ENCODE data around the gene GFRA4. TPM values are rescaled to one million over a fixed set of nuclear protein-coding genes. Genes with fewer than 3 reads are reported as not detected.

The GFRA4 gene
- total and polyA plus RNA-seq, 9 donors: 0.22 TPM; not detected in 8

GRCh38 chr20:3655131-3655405 lies 8.1 kb downstream of the GFRA4 start:
- DNase-seq: no peak
- 68 to 93% (median 69%) methylated on average over 4 of the region's 4 CpGs for WGBS, 3 donors
- no peaks in the 10 kb centered on the region for H3K27me3 ChIP-seq
- no peak overlapping the region for H3K4me3 ChIP-seq
- H3K4me1 ChIP-seq (ENCODE audit: insufficient read depth): no peaks in the 10 kb centered on the region
- TF ChIP-seq, protein P1, sequence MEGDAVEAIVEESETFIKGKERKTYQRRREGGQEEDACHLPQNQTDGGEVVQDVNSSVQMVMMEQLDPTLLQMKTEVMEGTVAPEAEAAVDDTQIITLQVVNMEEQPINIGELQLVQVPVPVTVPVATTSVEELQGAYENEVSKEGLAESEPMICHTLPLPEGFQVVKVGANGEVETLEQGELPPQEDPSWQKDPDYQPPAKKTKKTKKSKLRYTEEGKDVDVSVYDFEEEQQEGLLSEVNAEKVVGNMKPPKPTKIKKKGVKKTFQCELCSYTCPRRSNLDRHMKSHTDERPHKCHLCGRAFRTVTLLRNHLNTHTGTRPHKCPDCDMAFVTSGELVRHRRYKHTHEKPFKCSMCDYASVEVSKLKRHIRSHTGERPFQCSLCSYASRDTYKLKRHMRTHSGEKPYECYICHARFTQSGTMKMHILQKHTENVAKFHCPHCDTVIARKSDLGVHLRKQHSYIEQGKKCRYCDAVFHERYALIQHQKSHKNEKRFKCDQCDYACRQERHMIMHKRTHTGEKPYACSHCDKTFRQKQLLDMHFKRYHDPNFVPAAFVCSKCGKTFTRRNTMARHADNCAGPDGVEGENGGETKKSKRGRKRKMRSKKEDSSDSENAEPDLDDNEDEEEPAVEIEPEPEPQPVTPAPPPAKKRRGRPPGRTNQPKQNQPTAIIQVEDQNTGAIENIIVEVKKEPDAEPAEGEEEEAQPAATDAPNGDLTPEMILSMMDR (IDR thresholded peaks at IDR 0.05): no peak
- no peak for TF ChIP-seq POLR2A (IDR thresholded peaks at IDR 0.05)
- no peak for TF ChIP-seq EP300 (IDR thresholded peaks at IDR 0.05)
- H3K9me3 ChIP-seq: no peaks in the 10 kb centered on the region
- no peak overlapping the region for H3K27ac ChIP-seq
- no peaks in the 10 kb centered on the region for H3K36me3 ChIP-seq
- intact Hi-C loops (cut with DNase I): no loop called here

GRCh38 chr20:3654326-3655130 lies 8.7 kb downstream of the GFRA4 start:
- no peak overlapping the region for H3K27ac ChIP-seq
- DNase-seq: no peak
- 76 to 81% (median 78%) methylated on average over 17 of the region's 17 CpGs for whole genome bisulfite sequencing, 3 donors
- H3K4me1 ChIP-seq (ENCODE audit: insufficient read depth): no peaks in the 10 kb centered on the region
- H3K27me3 ChIP-seq: no peaks in the 10 kb centered on the region
- no peak overlapping the region for H3K4me3 ChIP-seq
- intact Hi-C loops (cut with DNase I): no loop called here
- TF ChIP-seq, protein P1 (IDR thresholded peaks at IDR 0.05): no peak
- no peaks in the 10 kb centered on the region for H3K9me3 ChIP-seq
- H3K36me3 ChIP-seq: no peaks in the 10 kb centered on the region

- intact Hi-C loops (cut with DNase I): no loop called here
- DNase-seq: no peak
- Histone ChIP-seq H3K36me3 (no peaks in the 10 kb centered on the region), H3K4me1 (ENCODE audit: insufficient read depth) (no peaks in the 10 kb centered on the region), H3K27me3 (no peaks in the 10 kb centered on the region), H3K4me3 (no peak overlapping the region), H3K9me3 (no peaks in the 10 kb centered on the region), H3K27ac (no peak overlapping the region)
- TF ChIP-seq, protein P1 (IDR thresholded peaks at IDR 0.05): no peak
- TF ChIP-seq EP300 (IDR thresholded peaks at IDR 0.05): no peak
- no peak for TF ChIP-seq POLR2A (IDR thresholded peaks at IDR 0.05)
- WGBS, 3 donors: 41 to 53% (median 41%) methylated on average over 2 of the region's 2 CpGs
These were observed 9.3 kb downstream of the GFRA4 start for GRCh38 chr20:3653921-3654320.

GRCh38 chr20:3652676-3653596 lies 10.3 kb downstream of the GFRA4 start:
- no peak for DNase-seq
- TF ChIP-seq POLR2A (IDR thresholded peaks at IDR 0.05): no peak
- no peak for TF ChIP-seq EP300 (IDR thresholded peaks at IDR 0.05)
- TF ChIP-seq, protein P1 (IDR thresholded peaks at IDR 0.05): no peak
- intact Hi-C loops (cut with DNase I): no loop called here
- H3K27me3 ChIP-seq: no peaks in the 10 kb centered on the region
- H3K27ac ChIP-seq: no peak overlapping the region
- H3K36me3 ChIP-seq: no peaks in the 10 kb centered on the region
- no peaks in the 10 kb centered on the region for H3K9me3 ChIP-seq
- no peak overlapping the region for H3K4me3 ChIP-seq
- H3K4me1 ChIP-seq (ENCODE audit: insufficient read depth): no peaks in the 10 kb centered on the region
- 81 to 86% (median 83%) methylated on average over 10 of the region's 10 CpGs for WGBS, 3 donors

All from ovary (tissue), 9 donors.